Peyer's patch (tissue), 4 donors: ENCODE data around the gene LRCH4.
"Not testable (repeated sequence)": the region's sequence is repeated elsewhere in the genome, so short reads cannot be mapped to it uniquely, and the experiment has no call there.

Experiments used
- POLR2A ChIP-seq, 2 donors: fragments of 450-650 bp; IDR thresholded peaks; one replicate each; pipeline ENCODE4 v1.5.1; 2017; ENCODE audit warnings: antibody characterized with exemption in 2 of 2, mild to moderate bottlenecking in 2 of 2, moderate library complexity in 2 of 2
- TF ChIP-seq, protein P1 (sequence below), 6 experiments: fragments of 450-650 bp in 4 of 6; fragments of 200-600 bp in 2 of 6; sonication (generic) in 1 of 6; IDR thresholded peaks; one replicate each; pipeline ENCODE4 v1.5.1; 2017 to 2019; ENCODE audit warnings: antibody characterized with exemption in 6 of 6, mild to moderate bottlenecking in 3 of 6, moderate library complexity in 1 of 6

DNA sequence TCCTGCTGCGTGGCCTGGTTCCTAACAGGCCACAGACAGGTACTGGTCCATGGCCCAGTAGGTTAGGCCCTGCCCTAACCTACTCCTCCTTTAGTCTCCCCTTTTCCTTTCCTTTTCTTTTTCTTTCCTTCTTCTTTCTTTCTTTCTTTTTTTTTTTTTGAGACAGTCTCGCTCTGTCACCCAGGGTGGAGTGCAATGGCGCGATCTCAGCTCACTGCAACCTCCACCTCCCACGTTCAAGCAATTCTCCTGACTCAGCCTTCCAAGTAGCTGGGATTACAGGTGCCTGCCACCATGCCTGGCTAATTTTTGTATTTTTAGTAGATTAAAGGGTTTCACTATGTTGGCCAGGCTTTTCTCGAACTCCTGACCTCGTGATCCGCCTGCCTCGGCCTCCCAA lies 49.9 kb downstream of the LRCH4 start:
- TF ChIP-seq, protein P1, sequence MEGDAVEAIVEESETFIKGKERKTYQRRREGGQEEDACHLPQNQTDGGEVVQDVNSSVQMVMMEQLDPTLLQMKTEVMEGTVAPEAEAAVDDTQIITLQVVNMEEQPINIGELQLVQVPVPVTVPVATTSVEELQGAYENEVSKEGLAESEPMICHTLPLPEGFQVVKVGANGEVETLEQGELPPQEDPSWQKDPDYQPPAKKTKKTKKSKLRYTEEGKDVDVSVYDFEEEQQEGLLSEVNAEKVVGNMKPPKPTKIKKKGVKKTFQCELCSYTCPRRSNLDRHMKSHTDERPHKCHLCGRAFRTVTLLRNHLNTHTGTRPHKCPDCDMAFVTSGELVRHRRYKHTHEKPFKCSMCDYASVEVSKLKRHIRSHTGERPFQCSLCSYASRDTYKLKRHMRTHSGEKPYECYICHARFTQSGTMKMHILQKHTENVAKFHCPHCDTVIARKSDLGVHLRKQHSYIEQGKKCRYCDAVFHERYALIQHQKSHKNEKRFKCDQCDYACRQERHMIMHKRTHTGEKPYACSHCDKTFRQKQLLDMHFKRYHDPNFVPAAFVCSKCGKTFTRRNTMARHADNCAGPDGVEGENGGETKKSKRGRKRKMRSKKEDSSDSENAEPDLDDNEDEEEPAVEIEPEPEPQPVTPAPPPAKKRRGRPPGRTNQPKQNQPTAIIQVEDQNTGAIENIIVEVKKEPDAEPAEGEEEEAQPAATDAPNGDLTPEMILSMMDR (IDR thresholded peaks at IDR 0.05), result not testable (repeated sequence)
- TF ChIP-seq POLR2A (IDR thresholded peaks at IDR 0.05), result not testable (repeated sequence)
